HK-2 (cell line): Measurements from ENCODE around the gene WDR64.
A peak's percentile ranks its signal among the peaks of the same experiment; 100 is the strongest.

Experiments used
- DNase-seq: peaks from one replicate; pipeline ENCODE4 v3.0.0-alpha.2; 2018; ENCODE audit not compliant: unreplicated experiment

Gene WDR64

DNA sequence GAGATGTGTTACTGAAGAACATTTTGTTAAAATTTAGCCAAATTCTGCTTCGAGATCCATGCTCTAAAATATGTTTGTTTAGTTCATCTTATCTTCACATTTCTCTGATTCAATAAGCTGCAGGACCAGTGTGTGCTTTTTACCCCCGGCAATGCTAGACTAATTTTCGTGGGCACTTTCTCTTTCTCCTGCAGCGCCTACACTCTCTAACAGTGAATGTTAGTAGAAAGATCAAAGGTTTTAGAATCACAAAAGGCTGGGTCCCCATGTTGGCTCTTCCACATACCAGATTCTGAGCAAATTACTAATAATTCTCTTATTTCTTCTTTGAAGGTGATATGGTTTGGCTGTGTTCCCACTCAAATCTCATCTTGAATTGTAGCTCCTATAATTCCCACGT is 20.4 kb upstream of the WDR64 start:
- DNase-seq = no peak

GRCh38 chr1:241632987-241633386 is 19.1 kb upstream of the WDR64 start:
- DNase-seq = no peak

DNA sequence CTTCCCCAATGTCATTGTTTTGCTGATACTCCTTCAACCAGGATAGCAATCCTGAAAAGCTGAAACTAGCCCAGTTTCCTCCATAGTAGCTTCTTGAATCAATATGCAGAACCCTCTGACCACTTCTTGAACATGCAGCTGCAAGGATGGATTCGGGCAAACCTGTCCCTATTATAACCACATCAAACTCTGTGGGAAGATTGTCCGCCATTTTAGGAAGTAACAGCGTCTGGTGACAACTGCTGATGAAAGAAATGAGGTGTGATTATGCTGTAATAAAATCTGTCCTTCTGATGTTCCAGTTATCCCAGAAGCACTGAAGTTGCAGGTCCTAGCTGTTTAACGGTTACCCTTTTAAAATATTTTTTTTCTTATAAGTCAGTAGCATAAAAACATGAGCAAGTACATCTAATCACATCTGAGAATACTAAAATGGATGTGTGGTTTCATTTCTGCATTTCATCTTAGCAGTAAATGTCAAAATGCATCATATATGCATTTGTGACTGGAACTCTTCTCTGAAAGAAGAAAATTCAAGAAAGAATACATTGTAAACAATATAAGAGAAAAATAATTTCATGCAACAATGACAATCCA is 16.4 kb upstream of the WDR64 start:
- DNase-seq = no peak

DNA sequence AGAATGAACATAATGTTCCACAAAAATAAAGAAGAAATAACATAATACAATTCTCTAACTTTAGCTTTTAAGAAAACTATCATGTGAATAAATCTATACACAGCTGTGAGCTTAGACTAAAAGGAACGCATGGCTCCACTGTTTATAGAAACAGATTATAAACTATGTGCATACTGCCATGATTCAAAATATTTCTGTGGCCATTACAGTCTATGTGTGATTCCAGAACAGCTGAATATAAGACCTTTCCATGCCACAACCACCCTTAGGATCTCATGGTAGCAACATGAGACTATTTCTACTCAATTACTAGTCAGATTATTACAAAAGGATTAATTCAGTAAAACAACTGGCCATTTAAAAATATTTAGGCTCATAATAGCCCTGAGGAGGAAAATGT is 15.8 kb upstream of the WDR64 start:
- DNase-seq = no peak

GRCh38 chr1:241637046-241637590 is 15.0 kb upstream of the WDR64 start:
- no peak for DNase-seq

DNA sequence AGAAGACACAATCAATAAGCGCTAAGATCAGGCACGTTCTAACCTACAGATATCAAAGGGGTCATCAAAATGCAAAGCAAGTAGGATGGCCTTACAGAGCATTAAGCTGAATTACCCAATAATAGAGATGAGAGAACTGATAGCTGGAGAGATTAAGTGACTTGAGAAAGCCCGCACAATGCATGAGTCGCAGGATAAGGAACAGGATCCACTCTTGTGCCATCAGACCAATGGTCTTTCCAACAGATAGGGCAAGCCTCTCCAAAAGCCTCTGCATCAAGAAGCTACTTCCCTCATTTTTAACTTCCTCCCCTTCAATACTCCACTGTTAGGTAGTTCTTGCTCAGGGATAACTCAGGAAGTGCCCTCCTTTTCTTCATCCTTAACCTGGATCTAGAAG is 14.5 kb upstream of the WDR64 start:
- DNase-seq = no peak

- DNase-seq = no peak
These were observed 13.9 kb upstream of the WDR64 start for GRCh38 chr1:241638099-241638682.

GRCh38 chr1:241638909-241639622 is 13.0 kb upstream of the WDR64 start:
- DNase-seq = no peak

- DNase-seq = peak; percentile 56
These were observed 12.4 kb upstream of the WDR64 start for GRCh38 chr1:241639623-241640148.

GRCh38 chr1:241640149-241640866 is 11.8 kb upstream of the WDR64 start, which contains the start of the genes CHML and OPN3:
TSS of gene CHML (minus strand) at chr1:241640369. CDS start at chr1:241635766, 4,603 bp downstream.
TSS of gene OPN3 (minus strand) at chr1:241640369. CDS start at chr1:241640254, 115 bp downstream.
- DNase-seq = peak; percentile 91

DNA sequence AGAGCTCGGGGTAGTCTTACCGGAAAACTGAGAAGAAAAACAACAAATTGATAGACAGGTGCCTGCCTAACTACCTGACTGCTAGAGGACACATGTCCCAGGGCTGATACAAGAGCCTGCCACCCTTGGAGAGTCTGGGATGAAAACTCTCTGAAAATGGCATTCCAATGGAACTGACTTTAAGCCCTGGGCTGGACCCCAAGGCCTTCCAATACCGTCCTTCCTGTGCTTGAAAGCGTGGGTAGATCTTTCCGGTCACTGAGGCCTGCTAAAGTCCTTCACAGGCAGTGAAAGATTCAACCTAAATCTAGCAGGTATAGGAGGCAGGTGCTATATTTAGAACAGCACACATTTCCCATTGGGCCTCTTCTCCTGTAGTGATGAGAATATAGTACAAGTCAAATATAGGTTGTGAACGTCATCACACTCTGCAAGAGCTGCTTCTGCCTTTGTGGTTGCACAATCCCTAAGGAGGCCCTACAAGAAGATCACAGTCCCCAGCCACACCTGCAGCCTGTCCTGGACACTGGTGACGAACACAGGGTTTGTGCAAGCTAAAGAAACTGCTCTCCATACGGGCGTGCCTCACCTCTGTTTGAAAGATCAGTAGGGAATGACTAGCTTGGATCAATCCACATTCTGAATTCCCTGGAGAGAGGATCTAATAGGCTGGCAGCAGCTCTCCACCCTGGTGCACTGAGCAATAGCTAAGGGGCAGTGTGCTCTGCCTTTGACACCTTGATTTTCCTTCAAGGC is 11.0 kb upstream of the WDR64 start:
- no peak for DNase-seq

- no peak for DNase-seq
These were observed 10.1 kb upstream of the WDR64 start for GRCh38 chr1:241641773-241642592.

GRCh38 chr1:241642593-241642944 is 9.5 kb upstream of the WDR64 start:
- DNase-seq = no peak

DNA sequence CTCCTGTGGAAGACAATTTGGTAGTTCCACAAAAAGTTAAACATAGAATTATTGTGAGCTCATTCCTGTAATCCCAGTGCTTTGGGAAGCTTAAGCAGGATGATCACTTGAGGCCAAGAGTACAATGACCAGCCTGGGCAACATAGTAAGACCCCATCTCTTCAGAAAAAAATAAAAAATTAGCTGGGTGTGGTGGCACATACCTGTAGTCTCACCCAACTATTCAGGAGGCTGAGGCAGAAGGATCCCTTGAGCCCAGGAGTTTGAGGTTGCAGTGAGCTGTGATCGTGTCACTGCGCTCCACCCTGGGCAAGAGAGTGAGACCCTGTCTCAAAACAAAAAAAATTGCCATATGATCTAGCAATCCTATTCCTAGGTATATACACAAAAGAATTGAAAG is 7.8 kb upstream of the WDR64 start:
- no peak for DNase-seq

- no peak for DNase-seq
These were observed 6.9 kb upstream of the WDR64 start for GRCh38 chr1:241645199-241645598.

- DNase-seq = no peak
These were observed 5.9 kb upstream of the WDR64 start for GRCh38 chr1:241646201-241646600.

DNA sequence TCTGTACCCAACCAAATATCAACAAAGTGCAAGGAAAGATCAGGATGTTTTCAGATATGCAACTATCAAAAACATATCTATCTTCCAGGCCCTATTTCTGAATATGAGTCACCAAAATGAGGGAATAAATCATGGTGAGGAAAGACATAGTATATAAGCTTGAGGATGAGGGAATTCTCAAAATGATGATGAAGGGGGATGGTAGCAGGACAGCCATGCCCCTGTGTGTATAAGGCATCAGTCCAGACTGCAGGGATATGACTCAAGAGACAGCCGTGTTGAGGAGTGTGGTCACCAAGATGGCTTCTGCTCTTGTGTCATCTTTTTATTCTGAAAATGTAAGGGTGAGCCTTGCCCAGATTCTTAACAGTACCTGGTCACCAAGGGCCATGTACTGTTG is 4.4 kb upstream of the WDR64 start:
- no peak for DNase-seq

- no peak for DNase-seq
These were observed 3.9 kb upstream of the WDR64 start for GRCh38 chr1:241648159-241648558.

DNA sequence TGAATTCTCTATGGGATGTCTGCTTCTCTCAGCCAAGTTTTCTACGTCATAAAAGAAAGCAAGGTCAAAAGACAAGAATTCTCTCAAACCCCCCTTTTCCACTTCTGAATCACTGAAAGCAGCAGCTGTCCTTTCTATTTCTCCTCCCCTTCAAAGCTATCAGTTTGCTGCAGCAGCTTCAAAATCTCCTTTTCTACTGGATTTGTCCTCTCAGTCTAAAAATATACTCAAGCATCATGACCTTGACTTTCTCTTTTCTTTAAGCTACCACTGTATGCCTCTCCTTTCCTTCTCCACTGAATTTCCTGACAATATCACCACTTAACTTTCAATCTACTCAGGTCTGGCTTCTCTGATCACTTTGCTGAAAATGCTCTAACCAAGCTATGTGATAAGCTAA is 1.9 kb downstream of the WDR64 start:
- no peak for DNase-seq

DNA sequence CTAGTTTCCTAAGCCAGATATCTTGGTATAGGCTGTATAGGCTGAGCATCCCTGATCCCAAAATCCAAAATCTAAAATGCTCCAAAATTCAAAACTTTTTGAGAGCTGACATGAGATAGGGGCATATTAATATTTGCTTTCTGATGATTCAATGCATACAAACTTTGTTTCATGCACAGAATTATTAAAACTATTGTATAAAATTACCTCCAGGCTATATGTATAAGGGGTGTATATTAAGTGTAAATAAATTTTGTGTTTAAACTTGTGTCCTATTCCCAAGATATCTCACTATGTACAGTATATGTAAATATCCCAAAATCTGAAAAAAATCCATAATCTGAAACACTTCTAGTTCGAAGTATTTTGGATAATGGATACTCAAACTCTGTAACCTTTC is 2.6 kb downstream of the WDR64 start:
- DNase-seq = no peak
